HCT116 (cell line): ENCODE results near the gene PLAC8.

Source experiments
- CEBPB ChIP-seq: IDR thresholded peaks from 2 replicates; pipeline ENCODE4 v1.6.1; 2012; ENCODE audit warnings: low read depth
- JUND ChIP-seq: IDR thresholded peaks from 2 replicates; pipeline ENCODE4 v1.6.1; 2012
- POLR2A ChIP-seq: IDR thresholded peaks from 2 replicates; pipeline ENCODE4 v1.7.0; 2011; ENCODE audit warnings: borderline replicate concordance; ENCODE audit not compliant: insufficient read depth, insufficient read length; ENCODE audit errors: extremely low read depth
- POLR2AphosphoS5 ChIP-seq: IDR thresholded peaks from 2 replicates; pipeline ENCODE4 v1.6.1; 2011; ENCODE audit warnings: mild to moderate bottlenecking, low read depth, low read length, moderate library complexity
- SIN3A ChIP-seq: IDR thresholded peaks from 2 replicates; pipeline ENCODE4 v1.6.1; 2012; ENCODE audit warnings: low read depth
- SP1 ChIP-seq: IDR thresholded peaks from 2 replicates; pipeline ENCODE4 v1.6.1; 2012; ENCODE audit warnings: low read depth
- SRF ChIP-seq: IDR thresholded peaks from 2 replicates; pipeline ENCODE4 v1.6.1; 2012; ENCODE audit warnings: low read depth
- TCF7L2 ChIP-seq: IDR thresholded peaks from 2 replicates; pipeline ENCODE4 v1.7.0; 2011; ENCODE audit warnings: borderline replicate concordance, inconsistent platforms; ENCODE audit not compliant: insufficient read depth, insufficient read length; ENCODE audit errors: extremely low read depth
- ZNF274 ChIP-seq: fragments of 200-500 bp; sonication (Bioruptor generic); IDR thresholded peaks from 2 replicates; pipeline ENCODE4 v1.6.1; 2014; ENCODE audit warnings: mild to moderate bottlenecking, low read depth, low read length, inconsistent platforms
- TF ChIP-seq, protein P1 (sequence below), 3 experiments: fragments of 200-600 bp in 1 of 3; sonication (generic) in 1 of 3; IDR thresholded peaks in 2 of 3; conservative IDR thresholded peaks in 1 of 3; 2 replicates each; pipeline ENCODE4 v1.5.1; 2012 to 2017; ENCODE audit warnings: low read depth in 2 of 3, low read length in 2 of 3, antibody characterized with exemption in 1 of 3, borderline replicate concordance in 1 of 3, control low read depth in 1 of 3, mild to moderate bottlenecking in 1 of 3, mixed read lengths in 1 of 3, mixed run types in 1 of 3, moderate library complexity in 1 of 3; ENCODE audit not compliant: insufficient read depth in 1 of 3

DNA sequence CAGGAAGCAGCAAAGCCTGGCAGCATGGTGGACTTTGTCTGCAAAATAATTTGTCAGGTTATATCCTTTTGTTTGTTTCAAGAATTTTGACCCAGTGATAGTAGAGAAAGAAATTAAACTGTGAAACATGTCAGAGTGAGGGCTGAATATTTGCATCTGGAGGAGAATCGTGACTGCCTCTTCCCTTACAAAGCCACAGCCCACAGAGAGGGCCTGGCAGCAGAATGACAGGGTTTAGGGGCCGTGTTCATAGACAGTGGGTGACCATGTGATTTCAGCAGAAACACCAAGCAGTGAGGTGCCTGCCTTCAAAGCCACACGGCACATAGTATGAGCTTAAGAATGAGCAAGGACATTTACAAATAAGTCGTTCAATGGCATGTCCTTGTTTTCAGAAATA is 24.4 kb upstream of the PLAC8 start:
- TF ChIP-seq ZNF274 (no peak), JUND (no peak), CEBPB (no peak), SIN3A (no peak), POLR2A (no peak), SP1 (no peak), SRF (no peak), TCF7L2 (no peak), POLR2AphosphoS5 (no peak)
- TF ChIP-seq, protein P1, sequence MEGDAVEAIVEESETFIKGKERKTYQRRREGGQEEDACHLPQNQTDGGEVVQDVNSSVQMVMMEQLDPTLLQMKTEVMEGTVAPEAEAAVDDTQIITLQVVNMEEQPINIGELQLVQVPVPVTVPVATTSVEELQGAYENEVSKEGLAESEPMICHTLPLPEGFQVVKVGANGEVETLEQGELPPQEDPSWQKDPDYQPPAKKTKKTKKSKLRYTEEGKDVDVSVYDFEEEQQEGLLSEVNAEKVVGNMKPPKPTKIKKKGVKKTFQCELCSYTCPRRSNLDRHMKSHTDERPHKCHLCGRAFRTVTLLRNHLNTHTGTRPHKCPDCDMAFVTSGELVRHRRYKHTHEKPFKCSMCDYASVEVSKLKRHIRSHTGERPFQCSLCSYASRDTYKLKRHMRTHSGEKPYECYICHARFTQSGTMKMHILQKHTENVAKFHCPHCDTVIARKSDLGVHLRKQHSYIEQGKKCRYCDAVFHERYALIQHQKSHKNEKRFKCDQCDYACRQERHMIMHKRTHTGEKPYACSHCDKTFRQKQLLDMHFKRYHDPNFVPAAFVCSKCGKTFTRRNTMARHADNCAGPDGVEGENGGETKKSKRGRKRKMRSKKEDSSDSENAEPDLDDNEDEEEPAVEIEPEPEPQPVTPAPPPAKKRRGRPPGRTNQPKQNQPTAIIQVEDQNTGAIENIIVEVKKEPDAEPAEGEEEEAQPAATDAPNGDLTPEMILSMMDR (IDR thresholded peaks at IDR 0.05 in 2 of 3, conservative IDR thresholded peaks at IDR 0.05 in 1 of 3; ENCODE audit: borderline replicate concordance in 1 of 3, insufficient read depth in 1 of 3, low read depth in 2 of 3, low read length in 2 of 3) = no peak
